HG03571 (cell line): ENCODE results near the gene C10orf105.

Source experiments
- ATAC-seq: cut with Tn5 transposase; IDR thresholded peaks from one replicate; pipeline ENCODE4 v1.9.1; 2021; ENCODE audit not compliant: unreplicated experiment

Gene C10orf105

DNA sequence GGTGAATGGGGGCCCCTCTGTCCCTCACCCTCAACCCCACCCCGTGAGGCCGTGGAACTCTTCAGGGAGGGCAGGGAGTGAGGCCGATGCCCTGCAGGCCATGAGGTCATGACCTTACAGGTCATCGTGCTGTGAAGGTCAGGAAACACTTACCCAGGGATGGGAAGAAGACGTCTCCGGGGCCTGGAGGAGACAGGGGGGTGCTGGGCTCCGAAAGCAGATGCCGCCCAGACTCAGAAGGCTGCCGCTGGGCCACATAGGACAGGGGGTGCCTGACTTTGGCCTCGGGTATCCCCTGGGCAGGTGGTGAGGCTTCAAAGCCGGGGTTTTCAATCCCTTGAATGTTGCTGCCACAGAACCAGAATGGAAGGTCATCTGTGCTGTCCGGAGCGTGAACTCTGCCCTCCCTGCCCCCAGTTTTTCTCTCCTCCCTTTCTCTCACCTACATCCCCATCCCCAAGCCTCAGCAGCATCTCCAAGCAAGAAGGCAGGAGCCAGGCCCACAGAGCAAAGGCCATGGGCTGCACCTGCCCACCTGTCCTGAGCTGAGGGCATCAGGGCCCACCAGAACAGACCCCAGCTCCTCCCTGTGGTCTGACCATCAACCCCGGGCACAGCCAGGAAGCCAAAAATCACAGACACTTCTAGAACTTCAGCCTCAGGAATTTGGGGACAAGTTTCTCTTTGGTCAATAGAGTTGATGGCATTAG lies 32.1 kb upstream of the C10orf105 start:
- no peak for ATAC-seq

DNA sequence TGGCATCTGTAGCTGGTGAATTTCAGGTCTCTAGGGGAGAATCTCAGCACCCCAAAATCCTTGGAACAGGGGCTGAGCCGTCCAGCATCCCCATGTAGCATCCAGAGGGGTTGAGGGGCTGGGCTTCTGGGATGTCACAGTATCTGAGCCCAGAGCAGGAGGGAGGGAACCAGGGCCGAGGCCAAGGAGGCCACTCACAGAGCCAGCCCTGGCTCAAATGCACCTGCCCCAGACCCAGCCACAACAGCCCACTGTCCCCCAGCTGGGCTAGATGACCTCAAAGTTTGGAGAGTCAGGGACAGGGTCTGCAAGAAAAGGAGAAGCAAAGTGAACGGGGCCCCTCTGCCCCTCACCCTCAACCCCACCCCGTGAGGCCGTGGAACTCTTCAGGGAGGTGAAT lies 31.4 kb upstream of the C10orf105 start:
- ATAC-seq, result no peak

DNA sequence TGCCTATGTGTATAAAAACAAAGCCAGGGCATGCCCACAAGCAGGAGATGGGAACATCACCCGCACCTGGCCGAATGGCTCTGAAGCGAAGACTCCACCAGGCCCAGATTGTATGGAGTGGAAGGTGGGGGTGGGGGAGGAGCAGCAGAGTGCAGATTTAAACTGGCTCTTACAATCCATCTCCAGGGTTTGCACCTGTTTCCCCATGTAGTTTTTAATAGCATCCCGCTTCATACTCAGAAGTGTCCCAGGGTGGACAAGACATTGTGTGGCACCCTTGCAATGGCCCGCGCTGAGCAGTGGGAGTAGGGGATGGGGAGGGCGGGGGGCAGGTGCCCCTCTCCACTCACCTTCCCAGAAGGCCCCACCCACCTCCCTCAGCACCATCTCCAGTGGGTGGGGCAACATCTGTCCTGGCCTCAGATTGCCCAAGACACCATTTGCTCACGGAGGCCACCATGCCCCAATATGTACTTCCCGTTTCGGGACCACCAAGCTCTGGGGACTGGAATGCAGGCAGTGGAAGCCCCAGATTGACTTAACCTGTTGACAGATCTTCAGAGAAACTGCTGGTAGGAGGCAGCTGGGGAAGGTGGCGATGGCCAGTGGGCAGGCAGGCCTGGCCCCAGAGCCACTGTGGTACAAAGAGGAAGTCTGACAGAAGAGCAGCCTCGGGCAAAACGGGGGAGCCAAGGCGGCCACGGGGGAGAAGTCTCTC lies 30.7 kb upstream of the C10orf105 start:
- no peak for ATAC-seq

DNA sequence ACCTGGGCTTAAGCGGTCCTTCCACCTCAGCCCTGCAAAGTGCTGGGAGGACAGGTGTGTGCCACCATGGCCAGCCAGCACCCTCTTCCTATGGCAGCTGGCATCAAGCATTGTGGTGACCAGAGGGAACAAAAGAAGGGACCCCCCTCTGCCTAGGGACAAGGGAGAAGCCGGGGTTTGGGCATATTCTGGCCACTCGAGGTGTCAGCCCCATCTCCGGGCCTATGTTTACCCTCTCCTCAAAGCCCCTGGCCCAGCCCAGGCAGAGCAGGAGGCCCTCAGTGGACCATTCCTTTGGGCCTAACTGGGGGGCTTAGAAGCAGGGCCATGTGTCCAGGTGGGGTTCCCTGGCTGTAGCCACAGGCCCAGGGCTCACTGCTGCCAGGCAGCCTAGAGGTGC lies 29.8 kb upstream of the C10orf105 start:
- ATAC-seq, result no peak

DNA sequence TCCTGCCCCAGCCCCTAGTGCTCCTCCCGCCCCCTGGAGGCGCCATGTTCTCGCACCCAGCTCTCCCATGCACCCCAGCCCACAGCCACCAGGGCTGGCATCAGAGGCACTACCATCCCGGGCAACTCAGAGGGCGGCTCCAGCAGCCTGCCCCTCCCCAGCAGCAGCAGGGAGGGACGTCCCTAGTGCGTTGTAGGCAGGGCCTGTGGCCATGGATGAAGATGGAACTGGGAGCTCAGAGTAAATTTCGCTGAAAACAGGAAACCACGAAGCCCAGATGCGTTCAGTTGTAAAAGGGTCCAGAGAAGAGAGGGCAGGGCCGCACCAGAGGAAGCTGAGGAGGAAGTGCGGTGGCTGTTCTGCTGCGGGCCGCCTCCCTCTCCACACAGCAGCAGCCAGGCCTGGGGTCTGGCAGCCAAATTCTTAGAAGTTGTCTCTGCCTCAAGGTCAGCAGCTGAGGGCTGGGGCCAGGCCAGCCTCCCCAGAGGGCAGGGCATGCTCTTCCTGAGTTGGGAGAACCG lies 29.2 kb upstream of the C10orf105 start:
- ATAC-seq, result no peak

DNA sequence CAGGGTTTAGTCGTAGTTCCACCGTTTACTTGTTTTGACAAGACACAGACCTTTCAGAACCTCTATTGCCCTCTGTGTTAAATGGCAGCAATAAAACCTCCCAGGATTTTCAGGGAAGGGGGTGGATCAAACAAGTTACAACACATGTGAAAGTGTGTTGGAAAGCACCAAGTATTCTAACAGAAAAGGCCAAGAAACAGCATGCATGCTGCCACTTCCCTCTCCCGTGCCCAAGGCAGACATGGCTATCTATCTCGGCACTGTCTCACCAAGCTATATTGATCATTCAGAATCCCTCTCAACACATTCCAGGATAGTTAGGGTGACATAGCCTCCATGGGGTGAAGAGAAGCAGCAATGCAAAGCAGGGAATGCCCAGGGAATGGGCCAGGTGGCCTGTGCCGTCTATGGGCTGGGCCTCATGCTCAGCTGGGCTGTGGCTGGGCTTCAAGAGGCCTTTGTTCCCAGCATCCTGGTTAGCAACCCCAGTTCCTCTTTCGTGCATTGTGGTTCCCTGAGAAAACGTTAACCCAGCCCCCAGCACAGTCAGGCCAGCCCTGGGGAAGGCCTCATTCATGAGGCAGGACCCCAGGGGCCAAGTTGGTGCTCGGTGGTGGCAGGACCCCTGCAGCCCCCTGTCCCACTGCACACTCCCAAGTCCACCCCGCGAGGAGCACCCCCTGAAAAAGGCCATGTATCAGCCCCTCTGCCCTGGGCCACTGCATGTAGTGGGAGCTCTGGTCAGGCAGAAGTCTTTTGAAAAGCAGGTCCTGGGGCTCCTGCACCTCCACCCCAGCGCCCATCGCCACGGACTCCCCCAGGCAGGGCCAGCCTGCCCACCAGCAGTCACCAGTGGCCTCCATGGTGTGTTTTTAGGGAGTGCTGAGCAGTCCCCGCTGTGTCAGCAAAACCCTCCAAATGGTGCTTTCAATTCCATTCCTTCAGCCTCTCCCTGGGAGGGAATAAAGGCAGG lies 28.3 kb upstream of the C10orf105 start:
- no peak for ATAC-seq

DNA sequence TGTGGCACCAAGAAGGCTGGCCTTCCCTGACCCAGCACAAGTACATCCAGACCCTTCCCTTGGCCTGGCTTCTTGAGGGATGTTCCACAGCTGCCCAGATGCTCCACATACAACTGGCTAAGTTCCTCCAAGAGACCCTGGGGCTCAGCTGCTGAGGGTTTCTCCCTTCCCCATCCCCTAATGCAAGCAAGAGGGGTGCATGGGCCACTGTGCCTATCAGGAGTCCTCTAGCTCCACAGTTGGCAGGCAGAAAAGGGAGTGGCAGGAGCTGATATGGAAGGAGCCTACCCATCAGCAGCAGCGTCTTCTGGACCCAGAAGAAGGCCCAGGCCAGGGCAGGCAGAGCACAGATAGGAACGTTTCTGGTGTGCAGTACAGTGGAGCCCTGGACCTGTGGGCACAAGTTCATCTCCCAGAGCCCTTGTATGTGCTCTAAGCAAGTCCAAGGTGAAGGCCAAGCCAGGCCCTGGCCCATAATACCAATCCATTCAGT lies 27.5 kb upstream of the C10orf105 start:
- ATAC-seq, result no peak

DNA sequence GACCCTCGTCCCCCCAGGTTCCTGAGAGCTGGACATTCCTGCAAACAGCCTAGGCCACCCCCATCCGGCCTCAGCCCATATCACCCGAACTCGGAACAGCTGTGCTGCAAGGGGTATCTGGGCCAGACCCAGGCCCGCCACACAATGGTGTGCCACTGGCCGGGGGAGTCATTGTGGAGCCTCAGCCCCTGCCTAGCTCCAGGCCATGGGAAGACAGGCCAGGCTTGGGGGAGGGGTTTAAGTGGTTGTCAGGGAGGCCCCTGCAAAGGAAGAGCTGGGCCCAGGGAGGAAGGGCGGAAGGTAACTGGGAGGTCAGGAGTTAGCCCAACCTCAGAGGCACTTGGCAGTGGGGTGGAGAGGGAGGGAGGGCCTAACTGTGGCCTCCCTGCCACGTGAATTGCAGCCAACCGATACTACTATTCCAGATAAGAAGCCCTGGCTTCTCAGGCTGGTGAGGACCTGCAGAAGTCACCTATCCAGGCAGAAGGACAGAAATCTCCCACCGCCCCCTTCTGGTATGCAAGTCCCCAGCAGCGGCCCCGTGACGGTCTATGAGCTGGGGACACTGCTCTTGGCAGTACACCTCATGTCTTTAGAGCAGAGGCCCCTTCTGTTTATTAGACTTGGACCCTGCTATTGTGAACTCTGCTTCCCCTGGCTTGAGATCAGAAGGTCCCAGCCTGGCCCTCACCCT lies 26.9 kb upstream of the C10orf105 start:
- ATAC-seq, result no peak

DNA sequence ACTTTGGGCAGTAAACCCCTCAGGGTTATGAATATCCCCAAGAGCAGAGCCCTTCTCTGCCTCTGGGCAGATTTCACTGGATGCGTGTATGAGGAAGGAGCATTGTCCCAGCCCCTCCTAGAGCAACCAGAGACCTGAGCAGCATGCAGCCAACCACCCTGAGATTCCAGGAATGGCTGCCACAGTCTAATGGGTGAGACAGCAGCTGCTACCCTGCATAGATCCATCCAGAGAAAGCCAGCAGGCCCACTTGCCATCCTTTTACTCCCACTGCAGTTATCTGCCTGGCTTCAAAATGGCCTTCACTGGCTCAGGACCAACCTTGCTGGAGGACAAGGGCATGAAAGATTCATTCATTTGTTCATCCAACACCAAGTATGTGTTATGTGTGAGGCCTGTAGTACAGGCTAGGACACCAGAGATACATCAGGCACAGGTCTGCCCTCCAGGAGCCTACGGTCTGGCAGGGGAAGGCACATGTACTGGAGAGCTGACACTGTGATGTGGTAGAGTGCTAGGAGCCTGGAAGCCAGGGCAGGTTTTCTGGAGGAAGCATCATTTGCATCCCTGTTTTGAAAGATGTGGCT lies 26.2 kb upstream of the C10orf105 start:
- ATAC-seq, result no peak

DNA sequence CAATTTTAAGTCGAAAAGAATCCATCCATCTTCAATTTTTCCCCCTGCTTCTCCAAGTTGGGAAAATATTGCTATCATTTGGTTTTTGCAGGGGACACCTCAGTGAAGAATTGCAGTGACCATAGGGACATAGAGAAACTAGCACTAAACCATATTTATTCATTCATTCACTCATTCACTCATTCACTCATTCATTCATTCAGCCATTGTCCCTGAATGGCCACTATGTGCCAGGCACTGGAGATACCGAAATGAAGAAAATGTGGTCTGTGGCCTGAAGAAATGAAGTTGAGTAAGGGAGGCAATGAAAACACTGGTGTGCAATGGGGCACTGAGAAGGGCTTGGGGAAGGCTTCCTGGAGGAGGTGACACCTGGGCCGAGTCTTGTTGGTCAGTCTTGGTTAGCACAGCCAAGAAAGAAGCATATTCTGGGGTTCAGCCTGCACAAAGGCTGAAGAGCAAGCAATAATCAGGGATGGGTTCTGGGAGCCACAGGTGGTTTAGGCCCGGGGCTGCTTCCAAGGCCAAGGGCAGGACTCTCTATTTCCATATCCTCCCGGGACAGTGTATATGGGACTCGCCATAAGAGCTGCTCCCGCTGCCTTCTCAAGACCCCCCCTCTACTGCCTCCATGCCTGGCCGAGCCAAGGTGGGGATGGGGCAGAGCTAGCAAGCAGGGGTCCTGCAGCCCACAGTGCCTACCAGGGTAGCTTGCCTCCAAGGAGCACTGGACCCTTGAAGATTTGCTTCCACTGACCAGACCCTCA lies 25.5 kb upstream of the C10orf105 start:
- no peak for ATAC-seq

DNA sequence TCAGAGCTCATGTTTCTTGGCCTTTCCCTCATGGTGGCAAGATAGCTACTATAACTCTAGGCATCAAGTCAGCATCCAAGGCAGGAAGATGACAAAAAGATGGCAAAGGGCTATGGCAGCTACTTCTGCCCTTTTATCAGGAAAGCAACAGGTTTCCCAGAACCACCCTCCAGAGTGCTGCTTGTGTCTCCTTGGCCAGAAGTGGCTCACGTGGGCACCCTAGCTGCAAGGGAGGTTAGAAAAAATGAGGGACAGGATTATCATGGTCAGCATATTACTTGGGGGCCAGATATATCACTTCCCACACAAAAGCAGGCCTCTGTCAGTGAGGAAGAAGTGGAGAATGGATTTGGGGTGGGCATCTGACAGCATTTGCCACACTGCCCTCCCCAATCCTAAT lies 24.3 kb upstream of the C10orf105 start:
- ATAC-seq, result no peak

DNA sequence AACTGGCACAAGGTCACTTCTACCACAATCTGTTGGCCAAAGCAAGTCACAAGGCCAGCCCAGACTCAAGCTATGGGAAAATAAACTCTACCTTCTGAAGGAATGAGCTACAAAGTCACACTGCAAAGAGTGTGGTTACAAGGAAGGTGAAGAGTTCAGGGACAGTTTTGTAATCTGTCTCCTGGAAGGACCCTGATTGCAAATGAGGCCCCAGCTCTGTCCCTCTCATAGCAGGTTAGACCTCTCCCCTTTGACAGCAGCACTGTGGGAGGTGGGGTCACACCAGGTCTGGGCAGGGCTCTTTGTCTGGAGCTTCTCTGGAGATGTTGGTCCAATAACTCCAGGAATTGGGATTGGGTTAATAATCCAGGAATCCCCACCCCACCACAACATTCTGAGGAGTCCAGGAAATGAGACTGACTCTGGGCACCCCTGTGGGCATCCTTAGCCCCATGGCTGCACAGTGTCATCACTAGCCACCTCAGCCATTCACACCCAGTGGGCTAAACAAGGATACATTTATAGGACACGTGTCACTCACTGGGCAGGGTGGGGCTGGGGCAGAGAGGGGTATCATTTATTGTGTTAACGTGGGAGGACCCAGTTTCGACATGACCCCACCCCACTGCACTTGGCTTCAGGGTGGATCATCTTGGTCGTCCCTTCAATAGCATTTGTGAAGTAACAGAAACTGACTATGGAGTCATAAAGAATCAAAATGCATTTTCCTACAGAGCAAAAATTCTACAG lies 23.7 kb upstream of the C10orf105 start:
- ATAC-seq, result no peak

DNA sequence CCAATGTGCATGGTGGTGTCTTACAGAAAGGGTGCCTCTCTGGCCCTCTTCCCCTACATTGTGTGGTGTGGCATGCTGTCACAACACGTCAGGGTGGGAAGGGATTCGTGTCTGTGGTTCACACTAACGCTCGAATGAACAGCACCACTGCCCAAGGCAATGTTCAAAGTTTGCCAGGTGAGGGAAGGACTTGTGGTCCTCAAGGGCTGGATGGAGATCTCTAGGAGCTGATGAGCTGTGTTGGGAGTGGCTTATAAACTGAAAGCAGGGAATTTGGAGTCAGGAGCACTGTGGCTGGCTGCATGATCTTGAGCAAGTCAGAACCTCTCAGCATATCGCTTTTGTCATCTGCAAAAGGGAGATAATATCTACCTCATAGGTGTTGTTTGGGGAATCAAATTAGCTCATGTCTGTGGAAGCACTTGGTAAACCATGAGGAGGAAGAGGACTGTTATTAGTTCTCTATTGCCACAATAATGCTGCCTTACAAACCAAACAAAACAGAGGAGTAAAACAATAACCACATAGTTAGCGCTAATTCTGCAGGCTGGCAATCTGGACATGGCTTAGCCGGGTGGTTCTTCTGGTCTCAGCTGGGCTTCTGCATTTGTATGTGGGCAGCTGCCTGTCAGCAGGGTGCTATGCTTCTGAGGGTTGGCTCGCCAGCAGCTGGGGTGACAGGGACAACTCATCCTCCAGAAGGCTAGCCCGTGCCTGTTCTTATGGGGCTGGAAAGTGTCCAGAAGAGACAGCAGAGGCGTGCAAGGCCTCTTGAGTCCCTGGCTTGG lies 22.9 kb upstream of the C10orf105 start:
- no peak for ATAC-seq

DNA sequence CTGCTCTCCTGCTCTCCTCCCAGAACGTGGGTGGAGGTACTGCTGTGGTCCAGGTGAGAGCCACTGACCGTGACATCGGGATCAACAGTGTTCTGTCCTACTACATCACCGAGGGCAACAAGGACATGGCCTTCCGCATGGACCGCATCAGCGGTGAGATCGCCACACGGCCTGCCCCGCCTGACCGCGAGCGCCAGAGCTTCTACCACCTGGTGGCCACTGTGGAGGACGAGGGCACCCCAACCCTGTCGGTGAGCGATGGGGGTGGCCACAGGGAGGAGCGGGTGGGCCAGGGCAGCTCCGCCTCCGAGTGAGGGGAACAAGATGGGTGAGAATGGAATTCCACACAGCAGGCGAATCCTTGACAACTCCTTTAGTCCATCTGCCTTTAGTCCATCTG lies 22.1 kb upstream of the C10orf105 start:
- no peak for ATAC-seq

DNA sequence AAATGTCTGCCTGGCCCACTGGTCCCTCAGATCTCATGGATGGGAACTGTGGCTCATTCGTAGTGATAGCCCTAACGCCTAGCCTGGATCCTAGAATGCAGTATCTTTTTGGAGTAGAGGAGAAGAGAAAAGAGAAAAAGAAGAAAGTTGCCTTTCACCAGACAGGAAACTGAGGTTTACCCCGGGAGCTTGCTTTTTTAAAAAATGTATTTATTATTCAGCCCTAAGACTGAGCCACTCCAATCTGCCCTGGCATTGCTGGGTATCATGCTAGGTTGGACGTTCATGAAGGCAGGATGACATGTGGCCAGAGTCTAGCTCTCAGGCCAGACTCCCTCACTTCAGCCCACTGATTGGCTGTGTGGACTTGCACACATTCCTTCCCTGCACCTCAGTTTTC lies 21.5 kb upstream of the C10orf105 start:
- no peak for ATAC-seq

DNA sequence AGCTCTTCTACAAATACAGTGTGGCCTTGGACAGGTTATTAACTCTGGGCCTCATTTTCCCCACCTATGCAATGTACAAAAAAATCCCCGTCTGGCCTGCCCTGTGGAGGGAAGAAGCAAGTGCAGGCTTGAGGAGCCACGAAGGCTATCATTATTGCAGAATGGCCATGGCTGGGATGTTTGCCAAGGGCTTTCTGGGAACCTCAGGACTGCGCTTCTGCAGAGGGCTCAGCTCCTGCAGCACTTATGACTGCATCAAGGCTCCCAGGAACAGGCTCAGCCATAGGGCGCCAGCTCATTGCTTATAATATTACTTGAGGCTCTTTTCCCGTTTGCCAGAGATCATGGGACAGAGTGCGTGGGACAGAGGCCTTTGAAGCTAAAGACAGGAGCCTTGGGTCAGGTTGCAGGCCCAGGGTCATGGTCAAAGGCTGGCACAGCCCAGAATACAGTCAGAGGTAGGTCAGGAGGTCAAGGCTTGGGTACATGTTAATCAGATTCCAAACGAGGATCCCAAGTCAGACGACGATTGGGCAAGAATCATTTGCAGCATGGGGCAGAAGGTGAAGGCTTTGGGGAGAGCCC lies 20.6 kb upstream of the C10orf105 start:
- ATAC-seq, result no peak

DNA sequence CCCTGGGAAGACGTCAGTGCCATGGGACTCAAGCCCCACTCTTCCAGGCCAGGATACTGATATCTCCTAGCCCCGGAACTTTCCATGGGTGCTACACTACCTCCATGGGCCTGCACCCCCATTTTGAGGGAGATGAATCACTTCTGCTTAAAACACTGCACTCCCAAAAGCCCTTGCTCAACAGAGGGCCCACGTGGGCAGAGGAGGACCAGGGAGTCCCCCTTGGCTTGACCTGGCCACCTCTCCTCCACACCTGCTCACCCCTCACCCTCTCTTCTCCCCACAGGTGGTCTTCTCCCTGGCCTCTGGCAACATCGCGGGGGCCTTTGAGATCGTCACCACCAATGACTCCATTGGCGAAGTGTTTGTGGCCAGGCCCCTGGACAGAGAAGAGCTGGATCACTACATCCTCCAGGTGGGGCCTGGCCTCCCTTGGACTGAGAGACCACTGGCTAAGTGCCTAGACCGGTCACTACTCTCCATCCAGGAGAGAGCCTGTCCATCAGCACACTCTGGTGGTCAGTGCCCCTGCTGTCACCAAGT lies 19.9 kb upstream of the C10orf105 start:
- no peak for ATAC-seq
